Choroid plexus epithelial cell (primary cell): ENCODE measurements around the gene GTF3C2.

Experiments
- DNase-seq: peaks from one replicate; pipeline ENCODE4 v3.0.0-alpha.2; 2010; ENCODE audit warnings: low read depth
- H3K4me3 ChIP-seq: 2 replicates; pipeline ENCODE4 v1.5.1; 2011; ENCODE audit warnings: low read depth, mild to moderate bottlenecking, control low read depth, low read length, moderate library complexity
- TF ChIP-seq, protein P1 (sequence below): conservative IDR thresholded peaks from 2 replicates; pipeline ENCODE4 v1.5.1; 2011; ENCODE audit warnings: low read depth, mild to moderate bottlenecking, control low read depth, inconsistent platforms, low read length, moderate library complexity

The GTF3C2 gene

DNA sequence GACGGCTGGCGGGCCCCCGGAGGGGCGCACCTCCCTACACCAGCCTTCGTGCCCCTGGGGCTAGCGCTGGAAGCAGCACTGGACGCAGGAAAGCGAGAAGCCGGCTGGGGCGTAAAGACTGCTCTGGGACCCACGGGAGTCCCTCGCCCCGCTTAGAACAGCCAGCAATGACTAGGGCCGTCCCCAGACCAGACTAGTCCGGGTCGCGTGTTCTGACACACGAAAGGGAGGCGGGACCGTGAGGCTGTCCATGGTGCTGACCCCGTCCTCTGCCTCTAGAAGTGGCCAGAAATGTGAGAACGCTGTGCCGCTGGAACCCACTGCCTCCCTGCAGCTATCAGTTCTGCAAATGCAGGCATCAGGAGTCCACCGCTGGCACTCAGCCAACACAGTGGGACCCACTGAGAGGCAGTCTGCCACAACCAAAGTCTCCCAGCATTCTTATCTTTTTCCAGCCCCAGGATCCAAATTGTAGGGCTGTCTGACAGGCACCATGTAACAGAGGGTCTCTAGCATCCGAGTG is 48.1 kb downstream of the GTF3C2 start, which contains the start of gene UCN:
Gene UCN (minus strand): TSS at position 87 of the 523 bp plus-strand sequence. CDS start 550 bp downstream, outside the sequence.
- H3K4me3 ChIP-seq = no peak within 1 kb of the TSS
- TF ChIP-seq, protein P1, sequence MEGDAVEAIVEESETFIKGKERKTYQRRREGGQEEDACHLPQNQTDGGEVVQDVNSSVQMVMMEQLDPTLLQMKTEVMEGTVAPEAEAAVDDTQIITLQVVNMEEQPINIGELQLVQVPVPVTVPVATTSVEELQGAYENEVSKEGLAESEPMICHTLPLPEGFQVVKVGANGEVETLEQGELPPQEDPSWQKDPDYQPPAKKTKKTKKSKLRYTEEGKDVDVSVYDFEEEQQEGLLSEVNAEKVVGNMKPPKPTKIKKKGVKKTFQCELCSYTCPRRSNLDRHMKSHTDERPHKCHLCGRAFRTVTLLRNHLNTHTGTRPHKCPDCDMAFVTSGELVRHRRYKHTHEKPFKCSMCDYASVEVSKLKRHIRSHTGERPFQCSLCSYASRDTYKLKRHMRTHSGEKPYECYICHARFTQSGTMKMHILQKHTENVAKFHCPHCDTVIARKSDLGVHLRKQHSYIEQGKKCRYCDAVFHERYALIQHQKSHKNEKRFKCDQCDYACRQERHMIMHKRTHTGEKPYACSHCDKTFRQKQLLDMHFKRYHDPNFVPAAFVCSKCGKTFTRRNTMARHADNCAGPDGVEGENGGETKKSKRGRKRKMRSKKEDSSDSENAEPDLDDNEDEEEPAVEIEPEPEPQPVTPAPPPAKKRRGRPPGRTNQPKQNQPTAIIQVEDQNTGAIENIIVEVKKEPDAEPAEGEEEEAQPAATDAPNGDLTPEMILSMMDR = no peak
- peak; percentile 60 for DNase-seq

DNA sequence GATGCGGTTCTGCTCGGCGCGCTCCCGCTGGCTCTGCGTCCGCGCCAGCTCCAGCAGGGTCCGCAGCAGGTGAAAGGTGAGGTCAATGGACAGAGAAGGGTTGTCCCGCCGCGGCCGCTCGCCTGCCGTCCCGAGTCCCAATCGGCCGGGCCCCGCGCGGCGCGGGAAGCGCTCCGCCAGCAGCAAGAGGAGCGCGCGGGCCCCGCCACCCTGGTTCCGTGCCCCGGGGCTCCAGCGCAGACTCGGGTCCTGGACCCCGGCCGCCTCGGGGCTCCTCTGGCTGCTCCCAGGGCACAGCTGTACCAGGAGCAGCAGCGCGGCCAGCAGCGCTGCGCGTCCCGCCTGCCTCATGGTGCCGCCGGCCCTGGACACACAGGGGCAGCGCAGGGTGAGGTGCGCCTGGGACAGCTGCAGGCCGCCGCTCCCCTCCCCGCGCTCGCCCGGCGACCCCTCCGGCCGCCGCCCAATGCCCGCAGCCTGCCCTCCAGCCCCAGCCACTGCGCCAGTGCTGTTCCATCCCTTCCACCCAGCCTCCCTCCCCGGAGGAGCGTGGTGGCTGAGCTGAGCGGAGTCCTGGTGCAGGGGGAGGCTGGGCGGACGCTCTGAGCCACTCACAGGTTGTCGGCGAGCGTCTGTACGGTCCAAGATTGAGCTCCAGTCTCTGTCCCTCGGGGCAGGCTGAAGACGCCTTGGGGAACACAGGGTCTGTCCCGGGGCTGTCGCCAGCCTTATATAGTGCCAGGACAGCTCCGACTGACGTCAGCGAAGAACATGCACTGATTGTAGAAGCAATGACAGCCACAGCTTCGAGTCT is 48.8 kb downstream of the GTF3C2 start:
- TF ChIP-seq, protein P1 = no peak
- DNase-seq = no peak
- H3K4me3 ChIP-seq = no peak overlapping the region

DNA sequence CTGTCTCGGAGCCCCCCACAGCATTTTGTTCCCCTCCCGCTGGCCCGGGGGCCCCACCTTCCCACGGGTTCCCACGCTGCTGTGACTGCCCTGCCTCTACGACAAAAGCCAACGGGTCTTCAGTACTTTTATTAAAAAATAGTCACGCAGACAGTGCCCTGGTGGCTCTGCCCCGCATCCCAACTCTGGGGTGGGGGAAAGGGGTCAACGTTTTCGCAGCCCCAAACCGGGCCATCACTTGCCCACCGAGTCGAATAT is 49.3 kb downstream of the GTF3C2 start:
- no peak for DNase-seq
- H3K4me3 ChIP-seq = no peak overlapping the region
- TF ChIP-seq, protein P1 = no peak

DNA sequence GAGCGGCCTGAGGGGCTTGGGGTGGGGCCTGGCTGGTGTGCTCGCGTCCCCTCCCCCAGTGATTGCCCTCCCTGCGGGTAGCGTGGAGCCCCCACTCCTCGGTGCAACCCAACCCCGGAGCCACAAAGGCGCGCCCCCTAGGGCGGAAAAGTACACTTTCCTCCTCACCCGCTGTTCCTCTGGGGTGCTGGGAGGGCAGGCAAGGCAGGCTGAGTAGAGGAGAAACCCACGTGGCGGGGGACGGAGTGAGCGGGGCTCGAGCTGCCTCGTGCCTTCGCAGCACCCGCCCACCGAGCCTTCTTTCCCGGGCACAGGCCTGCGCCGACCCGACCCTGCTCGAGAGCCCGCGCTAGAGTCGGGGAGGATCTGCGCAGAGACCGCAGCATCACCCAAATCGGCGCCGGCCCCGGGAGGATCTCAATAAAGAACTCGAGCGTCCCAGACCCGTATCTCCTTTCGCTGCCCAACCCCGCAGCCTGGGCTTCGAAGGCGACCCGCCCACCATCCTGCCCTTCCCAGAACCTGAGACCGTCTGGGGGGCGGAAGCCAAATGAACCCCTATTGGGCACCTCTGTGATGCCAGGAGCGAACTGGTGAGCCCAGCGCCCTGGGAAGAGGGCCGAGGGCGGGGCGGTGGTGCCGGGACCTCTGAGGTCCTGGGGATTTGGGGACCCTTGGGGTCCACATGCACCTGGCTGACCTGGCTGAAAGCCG is 49.8 kb downstream of the GTF3C2 start:
- no peak overlapping the region for H3K4me3 ChIP-seq
- no peak for DNase-seq

DNA sequence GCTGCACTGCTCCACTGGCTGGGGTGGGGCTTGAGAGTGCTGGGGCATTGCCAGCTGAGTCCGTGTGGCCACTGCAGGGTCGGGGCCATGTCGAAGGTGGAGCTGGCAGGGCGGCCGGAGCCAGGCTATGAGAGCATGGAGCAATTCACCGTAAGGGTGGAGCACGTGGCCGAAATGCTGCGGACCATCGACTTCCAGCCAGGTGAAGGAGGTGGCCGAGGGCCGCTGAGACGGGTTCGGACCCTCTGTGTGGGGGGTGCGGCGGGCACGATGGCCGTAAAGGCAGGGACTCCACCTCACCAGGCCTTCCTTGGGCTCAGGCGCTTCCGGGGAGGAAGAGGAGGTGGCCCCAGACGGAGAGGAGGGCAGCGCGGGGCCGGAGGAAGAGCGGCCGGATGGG is 50.4 kb downstream of the GTF3C2 start:
- H3K4me3 ChIP-seq = no peak overlapping the region
- TF ChIP-seq, protein P1 = no peak
- DNase-seq = no peak

More for the DNA sequence above, 49.8 kb downstream of the GTF3C2 start:
- TF ChIP-seq, protein P1 = no peak

DNA sequence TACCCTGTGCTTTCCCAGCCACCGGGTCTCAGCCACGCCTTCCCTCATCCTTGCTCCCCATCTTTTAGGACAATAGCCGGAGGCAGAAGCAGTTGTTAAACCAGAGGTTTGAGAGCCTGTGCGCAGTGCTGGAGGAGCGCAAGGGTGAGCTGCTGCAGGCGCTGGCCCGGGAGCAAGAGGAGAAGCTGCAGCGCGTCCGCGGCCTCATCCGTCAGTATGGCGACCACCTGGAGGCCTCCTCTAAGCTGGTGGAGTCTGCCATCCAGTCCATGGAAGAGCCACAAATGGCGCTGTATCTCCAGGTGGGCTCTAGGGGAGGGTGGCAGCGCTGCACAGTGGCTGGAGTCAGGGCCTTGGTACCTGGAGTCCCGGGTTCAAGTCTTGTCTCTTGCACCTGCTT is 51.0 kb downstream of the GTF3C2 start:
- no peak for DNase-seq
- no peak overlapping the region for H3K4me3 ChIP-seq
- TF ChIP-seq, protein P1 = no peak
